Measurements from ENCODE around the gene EFCAB6. TPM values are rescaled to one million over a fixed set of nuclear protein-coding genes. Genes with fewer than 3 reads are reported as not detected.

Gene EFCAB6
- total and polyA plus RNA-seq, 2 donors (not counting 3 experiments of a cell fraction or from before 2014, with no cell fraction given), result 0.07 to 0.31 TPM

GRCh38 chr22:43722444-43722843 is 89.7 kb downstream of the EFCAB6 start:
- DNase-seq (ENCODE audit: low read depth, low spot score), result no peak
- POLR2A ChIA-PET, result no interaction called here

More at GRCh38 chr22:43722444-43722843, 89.7 kb downstream of the EFCAB6 start:
- no peaks in the 10 kb centered on the region for H3K4me1 ChIP-seq (ENCODE audit: control insufficient read depth, extremely low read depth, insufficient read depth, low read length)
- H3K4me2 ChIP-seq (ENCODE audit: insufficient read depth, low read length), result no peak overlapping the region
- H3K27ac ChIP-seq (ENCODE audit: insufficient read depth, low read depth, low read length), result no peak overlapping the region
- H3K36me3 ChIP-seq (ENCODE audit: control insufficient read depth in 2 of 2, extremely low read depth in 1 of 2, insufficient read depth in 2 of 2, low read length in 2 of 2), result no peaks in the 10 kb centered on the region
- no peak overlapping the region for H2AFZ ChIP-seq (ENCODE audit: low read depth, low read length)
- dilution Hi-C loops (cut with MboI; ENCODE audit: extremely low pct_ligation_motif_present, low sequenced_read_pairs), result no loop called here
- H3K9me1 ChIP-seq (replicated peaks; ENCODE audit: control insufficient read depth, extremely low read depth, insufficient read depth, low read length), result no peaks in the 10 kb centered on the region
- no peaks in the 10 kb centered on the region for H4K20me1 ChIP-seq (replicated peaks; ENCODE audit: control insufficient read depth, extremely low read depth, insufficient read depth, low read length)
- no peak overlapping the region for H3K4me3 ChIP-seq (replicated peaks in 1 of 3; ENCODE audit: insufficient read depth in 1 of 3, low read depth in 1 of 3, low read length in 3 of 3)
- no peaks in the 10 kb centered on the region for H3K27me3 ChIP-seq (ENCODE audit: control insufficient read depth in 2 of 2, insufficient read depth in 2 of 2, low read length in 2 of 2)
- TF ChIP-seq CTCF (IDR thresholded peaks at IDR 0.05; ENCODE audit: extremely low read depth in 1 of 2, insufficient read depth in 1 of 2, low read depth in 1 of 2, low read length in 2 of 2) (no peak), MAX (IDR thresholded peaks at IDR 0.05; ENCODE audit: insufficient read depth, insufficient read length) (no peak), EZH2 (IDR thresholded peaks at IDR 0.05; ENCODE audit: borderline replicate concordance, low read depth, low read length, severe bottlenecking) (no peak), POLR2A (IDR thresholded peaks at IDR 0.05; ENCODE audit: low read depth, low read length) (no peak), GATA2 (IDR thresholded peaks at IDR 0.05; ENCODE audit: insufficient read depth, insufficient read length, low read depth, low read length) (no peak), MYC (IDR thresholded peaks at IDR 0.05; ENCODE audit: low read depth, low read length) (no peak), POLR2AphosphoS5 (IDR thresholded peaks at IDR 0.05; ENCODE audit: insufficient read depth, low read depth, low read length) (no peak), JUN (IDR thresholded peaks at IDR 0.05; ENCODE audit: borderline replicate concordance, insufficient read depth, insufficient read length, low read depth) (no peak), FOS (IDR thresholded peaks at IDR 0.05; ENCODE audit: borderline replicate concordance, insufficient read depth, low read length) (no peak)
- H3K9ac ChIP-seq (replicated peaks; ENCODE audit: extremely low read depth, insufficient read depth, low read length), result no peak overlapping the region
- intact Hi-C loops (cut with micrococcal nuclease), result no loop called here
- no TSS peak for BruUV-seq (replicated peaks)
- H3K9me3 ChIP-seq (replicated peaks; ENCODE audit: control insufficient read depth, insufficient read depth, low read length), result no peaks in the 10 kb centered on the region
- FAIRE-seq, result no peak
- H3K79me2 ChIP-seq (ENCODE audit: control insufficient read depth, insufficient read depth, low read length), result no peaks in the 10 kb centered on the region
- CTCF ChIA-PET, result interaction anchor here (2.0 kb wide), 1 partner anchor 9 kb away, joined by 6 read pairs; no protein-coding TSS in a partner anchor

Data from endothelial cell of umbilical vein (primary cell).